ENCODE data around the gene CFAP68. TPM values are rescaled to one million over a fixed set of nuclear protein-coding genes. Genes with fewer than 3 reads are reported as not detected.

CFAP68 gene
- total RNA-seq, 4 donors from 2014 or later: 24.7 to 47.1 (median 38.0) TPM

- no peak for TF ChIP-seq CTCF (IDR thresholded peaks at IDR 0.05)
- peaks cover 5 to 16% of the 10 kb centered on the region in 2 donors for H3K36me3 ChIP-seq
- peaks cover 0 to 6% of the 10 kb centered on the region in 2 donors for H3K4me1 ChIP-seq
- H3K27ac ChIP-seq: no peak overlapping the region
- 83 to 84% methylated on average over 1 of the region's 1 CpG for WGBS, 2 donors
- no peaks in the 10 kb centered on the region for H3K9me3 ChIP-seq
- H3K4me3 ChIP-seq (replicated peaks in 1 of 3): no peak overlapping the region
- intact Hi-C loops (cut with DNase I): loop anchor here (5.0 kb wide), 1 partner anchor 234 kb away; the partner anchor contains the start of gene SIK2
- no peak for DNase-seq
- H3K27me3 ChIP-seq: no peaks in the 10 kb centered on the region
These were observed 42.6 kb upstream of the CFAP68 start for GRCh38 chr11:111836721-111837120.

- Histone ChIP-seq H3K36me3 (peaks cover 5 to 16% of the 10 kb centered on the region in 2 donors), H3K27me3 (no peaks in the 10 kb centered on the region), H3K4me3 (replicated peaks in 1 of 3) (no peak overlapping the region), H3K27ac (no peak overlapping the region), H3K9me3 (no peaks in the 10 kb centered on the region), H3K4me1 (peaks cover 0 to 6% of the 10 kb centered on the region in 2 donors)
- WGBS, 2 donors: 90% methylated on average over 5 of the region's 5 CpGs
- intact Hi-C loops (cut with DNase I): loop anchor here (5.0 kb wide), 1 partner anchor 235 kb away; the partner anchor contains the start of gene SIK2
- TF ChIP-seq POLR2A (IDR thresholded peaks at IDR 0.05): no peak
- no peak for TF ChIP-seq CTCF (IDR thresholded peaks at IDR 0.05)
- DNase-seq: no peak
These were observed 41.9 kb upstream of the CFAP68 start for GRCh38 chr11:111837366-111837891.

GRCh38 chr11:111838054-111838453 is 41.3 kb upstream of the CFAP68 start:
- WGBS, 2 donors: 96% methylated on average over 5 of the region's 5 CpGs
- no peak for TF ChIP-seq CTCF (IDR thresholded peaks at IDR 0.05)
- no peak for TF ChIP-seq POLR2A (IDR thresholded peaks at IDR 0.05)
- no peak overlapping the region for H3K27ac ChIP-seq
- H3K9me3 ChIP-seq: no peaks in the 10 kb centered on the region
- H3K36me3 ChIP-seq: peaks cover 5 to 16% of the 10 kb centered on the region in 2 donors
- intact Hi-C loops (cut with DNase I): loop anchor here (5.0 kb wide), 1 partner anchor 236 kb away; the partner anchor contains the start of gene SIK2
- DNase-seq: no peak
- peaks cover 0 to 6% of the 10 kb centered on the region in 2 donors for H3K4me1 ChIP-seq
- no peak overlapping the region for H3K4me3 ChIP-seq (replicated peaks in 1 of 3)
- H3K27me3 ChIP-seq: no peaks in the 10 kb centered on the region

- TF ChIP-seq POLR2A (IDR thresholded peaks at IDR 0.05) (no peak), CTCF (IDR thresholded peaks at IDR 0.05) (no peak)
- no peak overlapping the region for H3K27ac ChIP-seq
- intact Hi-C loops (cut with DNase I): loop anchor here (10.0 kb wide), 1 partner anchor 275 kb away; no protein-coding TSS in a partner anchor
- H3K9me3 ChIP-seq: no peaks in the 10 kb centered on the region
- WGBS, 2 donors: 79 to 96% methylated on average over 1 of the region's 1 CpG
- H3K27me3 ChIP-seq: no peaks in the 10 kb centered on the region
- H3K4me3 ChIP-seq (replicated peaks in 1 of 3): no peak overlapping the region
- peaks cover 0 to 6% of the 10 kb centered on the region in 2 donors for H3K4me1 ChIP-seq
- peaks cover 14 to 16% of the 10 kb centered on the region in 2 donors for H3K36me3 ChIP-seq
- no peak for DNase-seq
These were observed 39.2 kb upstream of the CFAP68 start for GRCh38 chr11:111840143-111840542.

GRCh38 chr11:111841370-111842053 is 37.8 kb upstream of the CFAP68 start:
- peak; percentile 89 to 94 for DNase-seq
- 25 to 26% methylated on average over 10 of the region's 10 CpGs for WGBS, 2 donors
- Histone ChIP-seq H3K36me3 (peaks cover 2 to 9% of the 10 kb centered on the region in 2 donors), H3K4me1 (peaks cover 0 to 6% of the 10 kb centered on the region in 2 donors), H3K27me3 (no peaks in the 10 kb centered on the region), H3K9me3 (no peaks in the 10 kb centered on the region), H3K27ac (peak overlapping the region in 2 of 3 donors; percentile 17 to 21), H3K4me3 (replicated peaks in 1 of 3) (no peak overlapping the region)
- intact Hi-C loops (cut with DNase I): loop anchor here (10.0 kb wide), 1 partner anchor 277 kb away; no protein-coding TSS in a partner anchor
- peak; percentile 75 to 93 (median 84) for TF ChIP-seq CTCF (IDR thresholded peaks at IDR 0.05)
- TF ChIP-seq POLR2A (IDR thresholded peaks at IDR 0.05): no peak

Measured in thyroid gland (tissue), 4 donors.